AG10803 (cell line): ENCODE measurements around the gene BORCS5.

Experiments used
- DNase-seq: peaks from one replicate; pipeline ENCODE4 v3.0.0; 2010; ENCODE audit warnings: low read depth
- H3K4me3 ChIP-seq: 2 replicates; pipeline ENCODE4 v1.5.1; 2011; ENCODE audit warnings: mild to moderate bottlenecking, low read length, control low read depth
- TF ChIP-seq, protein P1 (sequence below): conservative IDR thresholded peaks from 2 replicates; pipeline ENCODE4 v1.5.1; 2011; ENCODE audit warnings: mild to moderate bottlenecking, low read length, control low read depth, inconsistent platforms

BORCS5 gene

DNA sequence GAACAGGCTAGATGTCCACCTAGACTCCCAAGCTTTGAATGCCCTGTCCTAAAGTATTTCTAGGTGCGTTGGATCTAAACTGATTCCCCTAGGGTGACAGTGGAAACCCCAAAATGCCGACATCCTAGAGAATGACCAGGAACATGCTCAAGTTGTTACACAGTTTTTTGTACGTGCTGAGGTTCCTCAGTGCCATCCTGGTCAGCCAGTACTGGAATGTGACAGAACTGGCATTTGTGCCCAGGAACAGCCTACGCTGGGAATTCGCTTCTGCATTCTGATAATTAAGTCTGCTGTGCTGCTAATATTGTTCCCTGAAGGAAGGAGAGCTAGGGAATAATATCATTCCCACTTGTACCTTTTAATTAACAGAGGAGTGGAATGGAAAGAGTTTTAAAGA, 40.3 kb downstream of the BORCS5 start:
- no peak overlapping the region for H3K4me3 ChIP-seq
- TF ChIP-seq, protein P1, sequence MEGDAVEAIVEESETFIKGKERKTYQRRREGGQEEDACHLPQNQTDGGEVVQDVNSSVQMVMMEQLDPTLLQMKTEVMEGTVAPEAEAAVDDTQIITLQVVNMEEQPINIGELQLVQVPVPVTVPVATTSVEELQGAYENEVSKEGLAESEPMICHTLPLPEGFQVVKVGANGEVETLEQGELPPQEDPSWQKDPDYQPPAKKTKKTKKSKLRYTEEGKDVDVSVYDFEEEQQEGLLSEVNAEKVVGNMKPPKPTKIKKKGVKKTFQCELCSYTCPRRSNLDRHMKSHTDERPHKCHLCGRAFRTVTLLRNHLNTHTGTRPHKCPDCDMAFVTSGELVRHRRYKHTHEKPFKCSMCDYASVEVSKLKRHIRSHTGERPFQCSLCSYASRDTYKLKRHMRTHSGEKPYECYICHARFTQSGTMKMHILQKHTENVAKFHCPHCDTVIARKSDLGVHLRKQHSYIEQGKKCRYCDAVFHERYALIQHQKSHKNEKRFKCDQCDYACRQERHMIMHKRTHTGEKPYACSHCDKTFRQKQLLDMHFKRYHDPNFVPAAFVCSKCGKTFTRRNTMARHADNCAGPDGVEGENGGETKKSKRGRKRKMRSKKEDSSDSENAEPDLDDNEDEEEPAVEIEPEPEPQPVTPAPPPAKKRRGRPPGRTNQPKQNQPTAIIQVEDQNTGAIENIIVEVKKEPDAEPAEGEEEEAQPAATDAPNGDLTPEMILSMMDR = no peak

DNA sequence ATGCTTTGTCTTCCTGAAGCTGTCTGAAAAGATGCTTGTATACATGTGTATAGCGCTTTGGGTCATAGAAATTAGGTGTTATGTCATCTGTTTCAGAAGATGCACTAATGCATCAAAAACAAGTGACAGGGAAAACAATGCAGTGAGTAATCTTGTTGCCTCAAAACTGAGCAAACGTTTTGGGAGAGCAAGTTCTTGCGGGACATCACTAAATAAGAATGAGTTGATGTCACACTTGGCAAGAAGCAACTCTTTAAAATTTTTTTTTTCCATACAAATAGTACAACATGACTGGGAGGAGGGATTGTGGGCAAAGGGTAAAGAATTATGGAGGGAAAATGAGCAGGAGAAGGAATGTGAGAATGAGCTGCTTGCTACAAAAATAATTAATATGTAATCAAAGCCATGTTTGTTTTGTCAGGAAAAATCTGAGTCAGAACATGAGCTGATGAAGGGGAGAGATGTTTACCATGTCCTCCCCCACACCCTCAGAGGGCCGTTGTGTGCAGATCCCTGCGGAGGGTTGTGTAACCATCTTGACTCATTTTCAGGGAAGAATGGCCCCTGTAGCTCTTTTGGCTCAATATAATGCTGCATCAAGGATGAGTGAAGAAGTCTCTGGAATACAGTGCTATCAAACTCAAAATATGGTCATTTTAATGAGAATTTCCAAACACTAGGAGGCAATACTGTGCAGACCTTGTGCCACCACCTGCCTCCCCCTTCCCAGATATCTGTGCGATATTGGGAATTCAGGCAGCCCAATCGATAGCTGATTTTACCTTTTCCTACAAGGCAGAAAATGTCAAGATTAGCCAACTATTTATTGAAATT, 41.4 kb downstream of the BORCS5 start:
- TF ChIP-seq, protein P1 = peak; percentile 28
- peak; percentile 98 for DNase-seq

More for the DNA sequence above, 40.3 kb downstream of the BORCS5 start:
- no peak for DNase-seq

DNA sequence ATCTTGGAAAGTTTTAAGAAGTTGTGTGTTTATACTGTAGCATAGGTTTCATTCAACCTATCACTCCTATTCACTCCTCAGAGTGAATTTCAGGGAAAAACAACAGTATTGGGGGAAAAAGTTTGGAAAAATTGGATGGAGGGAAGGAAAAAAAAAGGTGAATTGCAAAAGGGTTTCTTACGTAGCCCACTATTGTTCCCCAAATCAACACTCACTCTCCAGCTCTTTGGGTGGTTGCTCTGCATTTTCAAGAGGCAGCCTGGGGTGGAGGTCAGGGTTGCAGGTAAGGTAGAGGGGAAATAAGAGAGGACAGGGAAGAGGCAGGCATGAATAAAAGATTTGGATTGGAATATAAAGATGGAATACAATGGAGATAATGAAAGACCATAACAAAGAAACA, 42.3 kb downstream of the BORCS5 start:
- no peak overlapping the region for H3K4me3 ChIP-seq
- TF ChIP-seq, protein P1 = no peak
- DNase-seq = no peak

More for the DNA sequence above, 41.4 kb downstream of the BORCS5 start:
- no peak overlapping the region for H3K4me3 ChIP-seq

DNA sequence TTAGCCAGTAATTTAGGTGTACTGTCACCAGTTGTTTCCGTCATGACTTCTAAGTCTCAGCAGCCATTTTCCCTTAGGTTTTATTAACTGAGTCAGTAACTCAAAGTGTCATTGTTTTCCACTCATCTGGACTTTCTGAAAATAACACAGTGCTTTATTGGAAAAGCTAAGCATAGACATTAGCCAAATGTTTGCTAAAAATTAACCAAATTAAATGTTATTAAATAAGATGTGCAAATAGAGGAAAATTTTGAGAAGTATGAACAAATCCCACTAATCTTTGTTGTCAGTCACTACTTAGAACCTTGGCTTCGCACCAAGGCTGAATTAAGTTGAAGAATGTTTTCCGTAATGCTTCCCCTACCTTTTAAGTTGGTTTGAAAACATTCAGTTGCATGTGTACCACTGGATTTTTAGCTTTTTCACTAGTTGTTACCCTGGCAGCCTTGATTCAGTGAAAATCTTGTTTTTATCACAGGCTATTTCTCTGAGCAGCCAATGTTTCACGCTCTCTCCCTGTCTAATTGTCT, 43.0 kb downstream of the BORCS5 start:
- TF ChIP-seq, protein P1 = no peak
- DNase-seq = no peak
- H3K4me3 ChIP-seq = no peak overlapping the region

DNA sequence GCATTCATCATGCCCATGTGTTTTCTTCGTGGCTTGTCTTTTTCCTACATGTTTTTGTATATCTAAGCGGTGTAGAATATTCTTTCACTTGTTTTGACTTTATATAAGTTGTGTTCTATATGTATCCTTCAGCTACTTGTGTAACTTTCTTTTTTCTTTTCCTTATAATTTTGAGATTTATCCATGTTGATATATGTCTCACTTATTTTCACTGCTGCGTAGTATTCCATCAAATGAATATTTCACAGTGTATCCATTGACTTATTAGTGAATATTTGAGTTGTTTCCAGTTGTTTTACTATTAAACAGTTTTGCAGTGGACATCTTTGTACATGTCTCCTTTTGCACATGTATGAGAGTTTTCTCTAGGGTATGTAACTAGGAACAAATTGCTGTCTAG, 43.9 kb downstream of the BORCS5 start:
- TF ChIP-seq, protein P1 = no peak
- H3K4me3 ChIP-seq = no peak overlapping the region
- DNase-seq = no peak

DNA sequence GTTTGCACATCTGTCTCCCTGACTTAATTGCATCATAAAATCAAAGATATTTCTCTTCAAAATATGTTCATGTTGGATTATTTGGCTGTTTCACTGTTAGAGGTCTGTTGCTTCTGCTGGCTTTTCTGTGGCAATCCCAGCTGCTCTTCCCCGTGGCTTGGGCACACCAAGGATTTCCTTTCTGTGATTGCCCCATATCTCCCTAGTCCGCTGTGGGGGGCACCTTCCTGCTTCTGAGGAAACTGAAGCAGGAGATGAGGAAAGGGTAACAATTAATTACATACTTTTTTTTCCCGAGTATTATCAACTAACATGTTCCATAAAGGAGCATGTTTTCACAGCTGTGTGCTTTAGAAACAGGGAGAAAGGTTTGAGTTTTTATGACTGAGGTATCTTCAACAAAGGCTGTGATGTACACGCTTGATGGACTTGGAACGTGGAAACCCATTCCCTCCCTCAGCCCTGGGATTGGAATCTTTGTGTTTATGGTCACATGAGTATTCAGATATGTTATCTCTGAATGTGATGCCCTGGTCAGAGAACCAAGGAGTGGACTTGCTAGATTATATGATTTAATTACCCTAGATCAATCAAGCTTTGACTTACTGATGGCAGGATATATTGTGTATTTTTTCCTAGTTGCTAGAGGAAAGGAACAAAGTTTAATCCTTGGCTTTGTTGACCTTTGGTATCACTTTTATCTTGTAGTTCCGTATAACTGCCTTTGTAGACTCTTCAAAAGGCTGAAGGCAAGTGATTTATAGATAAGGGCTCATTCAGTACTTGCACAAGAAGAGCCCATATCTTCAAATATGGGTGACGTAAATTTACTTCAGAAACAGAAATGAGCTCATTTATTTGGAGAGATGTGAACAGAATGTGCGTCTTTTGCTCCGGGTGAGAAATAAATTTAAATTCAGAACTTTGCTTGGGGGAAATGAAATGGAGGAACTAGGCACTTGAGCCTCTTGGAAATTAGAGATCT, 46.7 kb downstream of the BORCS5 start:
- no peak overlapping the region for H3K4me3 ChIP-seq
- no peak for DNase-seq
- TF ChIP-seq, protein P1 = no peak
